ENCODE results near the gene SLC27A4. TPM values are rescaled to one million over a fixed set of nuclear protein-coding genes. Genes with fewer than 3 reads are reported as not detected.

Gene SLC27A4
- total and polyA plus RNA-seq, 10 of the 15 experiments (the other 5 are each of a cell fraction or from before 2014, with no cell fraction given): 0.13 to 14.0 (median 7.6) TPM

DNA sequence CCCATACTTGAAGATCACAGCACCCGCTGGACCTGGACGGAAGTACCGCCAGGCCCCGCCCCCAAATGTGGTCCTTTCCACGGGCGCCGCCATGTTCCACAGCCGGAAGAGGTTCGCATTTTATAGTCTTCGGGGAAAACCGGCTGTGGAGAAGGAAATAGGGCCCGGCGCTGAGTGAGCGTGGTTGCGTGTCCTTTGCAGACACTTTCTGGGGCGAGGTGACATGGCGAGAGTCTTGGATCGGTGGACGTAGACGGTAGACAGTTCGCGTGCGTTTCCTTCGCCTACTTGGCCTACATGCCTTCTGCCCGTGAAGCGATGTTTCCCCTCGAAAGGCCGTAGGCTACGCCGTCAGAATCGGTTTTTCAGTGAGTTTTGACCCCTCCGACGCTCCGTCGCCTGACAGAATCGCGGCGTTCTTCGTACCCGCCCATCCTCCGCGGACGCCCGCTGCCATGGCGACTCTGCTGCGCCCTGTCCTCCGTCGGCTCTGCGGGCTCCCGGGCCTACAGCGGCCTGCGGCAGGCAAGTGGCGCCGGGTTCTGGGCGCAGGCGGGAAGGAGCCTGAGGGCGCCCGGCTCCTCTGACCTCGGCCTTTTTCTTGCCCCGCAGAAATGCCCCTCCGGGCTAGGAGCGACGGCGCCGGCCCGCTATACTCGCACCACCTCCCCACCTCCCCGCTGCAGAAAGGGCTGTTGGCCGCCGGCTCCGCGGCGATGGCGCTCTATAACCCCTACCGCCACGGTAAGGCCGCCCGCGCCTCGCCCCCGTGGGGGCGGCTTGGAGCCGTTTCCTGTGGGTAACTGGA, 17.7 kb upstream of the SLC27A4 start, which contains the start of the genes COQ4 and TRUB2 (continued):
- TF ChIP-seq LARP7 (IDR thresholded peaks at IDR 0.05) (peak; percentile 78), TAF1 (IDR thresholded peaks at IDR 0.05; ENCODE audit: borderline replicate concordance, low read depth, low read length) (peak; percentile 69; the same call in 1 of the 2 replicates), NR2F1 (conservative IDR thresholded peaks at IDR 0.05) (peak; percentile 38), STAT3 (IDR thresholded peaks at IDR 0.05; ENCODE audit: low read depth, low read length) (no peak), BACH1 (IDR thresholded peaks at IDR 0.05; ENCODE audit: borderline replicate concordance) (peak; percentile 29; the same call in 1 of the 2 replicates), ZZZ3 (IDR thresholded peaks at IDR 0.05; ENCODE audit: control insufficient read depth, insufficient read length, low read depth) (no peak), RFX5 (IDR thresholded peaks at IDR 0.05; ENCODE audit: low read depth, low read length) (no peak), NKRF (conservative IDR thresholded peaks at IDR 0.05) (peak; percentile 93), EGR1 (IDR thresholded peaks at IDR 0.05; ENCODE audit: borderline replicate concordance in 1 of 2, low read depth in 2 of 2, low read length in 2 of 2) (peak; percentile 72 to 79; a peak in 2 of 3 replicates), CTCF (IDR thresholded peaks at IDR 0.05 in 2 of 3, conservative IDR thresholded peaks at IDR 0.05 in 1 of 3; ENCODE audit: control insufficient read depth in 2 of 3, extremely low read depth in 1 of 3, insufficient read depth in 1 of 3, low read depth in 3 of 3, low read length in 3 of 3) (no peak), ZSCAN29 (IDR thresholded peaks at IDR 0.05) (peak; percentile 96), PAX5 (IDR thresholded peaks at IDR 0.05; ENCODE audit: borderline replicate concordance, low read depth, low read length) (no peak), NBN (IDR thresholded peaks at IDR 0.05) (peak; percentile 100), ZBED1 (IDR thresholded peaks at IDR 0.05; ENCODE audit: borderline replicate concordance) (no peak)
- TF ChIP-seq, protein P1, sequence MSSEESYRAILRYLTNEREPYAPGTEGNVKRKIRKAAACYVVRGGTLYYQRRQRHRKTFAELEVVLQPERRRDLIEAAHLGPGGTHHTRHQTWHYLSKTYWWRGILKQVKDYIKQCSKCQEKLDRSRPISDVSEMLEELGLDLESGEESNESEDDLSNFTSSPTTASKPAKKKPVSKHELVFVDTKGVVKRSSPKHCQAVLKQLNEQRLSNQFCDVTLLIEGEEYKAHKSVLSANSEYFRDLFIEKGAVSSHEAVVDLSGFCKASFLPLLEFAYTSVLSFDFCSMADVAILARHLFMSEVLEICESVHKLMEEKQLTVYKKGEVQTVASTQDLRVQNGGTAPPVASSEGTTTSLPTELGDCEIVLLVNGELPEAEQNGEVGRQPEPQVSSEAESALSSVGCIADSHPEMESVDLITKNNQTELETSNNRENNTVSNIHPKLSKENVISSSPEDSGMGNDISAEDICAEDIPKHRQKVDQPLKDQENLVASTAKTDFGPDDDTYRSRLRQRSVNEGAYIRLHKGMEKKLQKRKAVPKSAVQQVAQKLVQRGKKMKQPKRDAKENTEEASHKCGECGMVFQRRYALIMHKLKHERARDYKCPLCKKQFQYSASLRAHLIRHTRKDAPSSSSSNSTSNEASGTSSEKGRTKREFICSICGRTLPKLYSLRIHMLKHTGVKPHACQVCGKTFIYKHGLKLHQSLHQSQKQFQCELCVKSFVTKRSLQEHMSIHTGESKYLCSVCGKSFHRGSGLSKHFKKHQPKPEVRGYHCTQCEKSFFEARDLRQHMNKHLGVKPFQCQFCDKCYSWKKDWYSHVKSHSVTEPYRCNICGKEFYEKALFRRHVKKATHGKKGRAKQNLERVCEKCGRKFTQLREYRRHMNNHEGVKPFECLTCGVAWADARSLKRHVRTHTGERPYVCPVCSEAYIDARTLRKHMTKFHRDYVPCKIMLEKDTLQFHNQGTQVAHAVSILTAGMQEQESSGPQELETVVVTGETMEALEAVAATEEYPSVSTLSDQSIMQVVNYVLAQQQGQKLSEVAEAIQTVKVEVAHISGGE (CRISPR knock-in tag; IDR thresholded peaks at IDR 0.05): peak; percentile 96
- TF ChIP-seq, protein P2, sequence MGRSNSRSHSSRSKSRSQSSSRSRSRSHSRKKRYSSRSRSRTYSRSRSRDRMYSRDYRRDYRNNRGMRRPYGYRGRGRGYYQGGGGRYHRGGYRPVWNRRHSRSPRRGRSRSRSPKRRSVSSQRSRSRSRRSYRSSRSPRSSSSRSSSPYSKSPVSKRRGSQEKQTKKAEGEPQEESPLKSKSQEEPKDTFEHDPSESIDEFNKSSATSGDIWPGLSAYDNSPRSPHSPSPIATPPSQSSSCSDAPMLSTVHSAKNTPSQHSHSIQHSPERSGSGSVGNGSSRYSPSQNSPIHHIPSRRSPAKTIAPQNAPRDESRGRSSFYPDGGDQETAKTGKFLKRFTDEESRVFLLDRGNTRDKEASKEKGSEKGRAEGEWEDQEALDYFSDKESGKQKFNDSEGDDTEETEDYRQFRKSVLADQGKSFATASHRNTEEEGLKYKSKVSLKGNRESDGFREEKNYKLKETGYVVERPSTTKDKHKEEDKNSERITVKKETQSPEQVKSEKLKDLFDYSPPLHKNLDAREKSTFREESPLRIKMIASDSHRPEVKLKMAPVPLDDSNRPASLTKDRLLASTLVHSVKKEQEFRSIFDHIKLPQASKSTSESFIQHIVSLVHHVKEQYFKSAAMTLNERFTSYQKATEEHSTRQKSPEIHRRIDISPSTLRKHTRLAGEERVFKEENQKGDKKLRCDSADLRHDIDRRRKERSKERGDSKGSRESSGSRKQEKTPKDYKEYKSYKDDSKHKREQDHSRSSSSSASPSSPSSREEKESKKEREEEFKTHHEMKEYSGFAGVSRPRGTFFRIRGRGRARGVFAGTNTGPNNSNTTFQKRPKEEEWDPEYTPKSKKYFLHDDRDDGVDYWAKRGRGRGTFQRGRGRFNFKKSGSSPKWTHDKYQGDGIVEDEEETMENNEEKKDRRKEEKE (IDR thresholded peaks at IDR 0.05): no peak

Data from GM12878 (cell line).